ENCODE measurements around the gene RBP4.
"Not testable (repeated sequence)": the region's sequence is repeated elsewhere in the genome, so short reads cannot be mapped to it uniquely, and the experiment has no call there.

RBP4 gene

DNA sequence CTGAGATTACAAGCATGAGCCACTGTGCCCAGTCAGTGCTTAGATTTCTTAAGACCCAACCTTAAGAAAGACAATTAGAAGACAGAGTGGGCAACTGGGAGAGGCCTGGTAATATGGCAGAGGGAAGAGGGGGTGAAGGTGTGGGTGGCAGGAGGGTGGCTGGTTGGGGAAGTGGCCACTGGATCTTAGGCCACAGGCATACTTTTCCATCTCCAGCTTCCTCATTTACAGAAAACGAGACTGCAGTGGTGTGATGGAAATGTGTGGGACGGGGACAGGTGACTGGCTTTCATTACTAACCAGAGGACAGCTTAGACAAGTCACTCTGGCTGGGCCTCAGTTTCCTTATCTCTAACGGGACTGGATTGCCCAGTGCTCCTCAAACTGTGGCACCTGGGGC is 35.6 kb downstream of the RBP4 start:
- DNase-seq, result no peak

DNA sequence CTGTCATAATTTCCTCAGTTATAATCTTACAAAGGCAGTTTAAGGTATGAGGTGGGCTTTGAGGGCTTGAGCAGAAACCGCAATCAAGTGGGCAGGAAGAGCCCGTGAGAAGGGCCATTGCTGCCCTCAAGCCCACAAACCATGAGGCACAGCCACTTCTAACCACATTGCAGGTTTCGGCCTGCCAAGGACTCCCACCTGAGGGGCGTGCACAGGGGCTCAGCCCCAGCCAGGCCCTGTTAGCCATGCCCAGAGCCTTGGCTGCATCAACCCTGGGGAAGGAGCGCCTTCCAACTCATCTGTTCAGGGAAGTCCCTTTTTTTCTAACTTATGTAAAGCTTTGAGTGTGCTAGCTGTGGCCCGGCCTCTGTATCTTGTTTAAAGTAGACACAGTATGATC is 40.5 kb downstream of the RBP4 start:
- DNase-seq, result no peak

DNA sequence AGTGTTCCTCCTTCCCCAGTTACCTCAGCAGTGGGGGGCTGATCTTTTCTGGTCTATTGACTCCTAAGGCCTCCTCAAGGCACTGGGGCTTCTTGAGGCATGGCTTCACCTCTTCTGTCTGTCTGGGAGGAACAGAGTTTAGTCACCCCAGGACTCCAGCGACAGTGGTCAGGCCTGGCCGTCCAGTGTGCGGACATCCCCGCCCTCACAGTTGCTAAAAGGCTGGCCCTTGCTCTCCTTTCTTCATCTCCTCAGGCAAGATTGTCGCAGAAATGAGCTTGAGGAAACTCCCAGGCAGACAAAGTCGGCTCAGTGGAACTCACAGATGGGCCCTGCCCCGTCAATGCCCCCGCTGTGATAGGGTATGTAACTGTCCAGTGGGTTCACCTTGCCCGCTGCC is 41.5 kb downstream of the RBP4 start:
- DNase-seq, result no peak

DNA sequence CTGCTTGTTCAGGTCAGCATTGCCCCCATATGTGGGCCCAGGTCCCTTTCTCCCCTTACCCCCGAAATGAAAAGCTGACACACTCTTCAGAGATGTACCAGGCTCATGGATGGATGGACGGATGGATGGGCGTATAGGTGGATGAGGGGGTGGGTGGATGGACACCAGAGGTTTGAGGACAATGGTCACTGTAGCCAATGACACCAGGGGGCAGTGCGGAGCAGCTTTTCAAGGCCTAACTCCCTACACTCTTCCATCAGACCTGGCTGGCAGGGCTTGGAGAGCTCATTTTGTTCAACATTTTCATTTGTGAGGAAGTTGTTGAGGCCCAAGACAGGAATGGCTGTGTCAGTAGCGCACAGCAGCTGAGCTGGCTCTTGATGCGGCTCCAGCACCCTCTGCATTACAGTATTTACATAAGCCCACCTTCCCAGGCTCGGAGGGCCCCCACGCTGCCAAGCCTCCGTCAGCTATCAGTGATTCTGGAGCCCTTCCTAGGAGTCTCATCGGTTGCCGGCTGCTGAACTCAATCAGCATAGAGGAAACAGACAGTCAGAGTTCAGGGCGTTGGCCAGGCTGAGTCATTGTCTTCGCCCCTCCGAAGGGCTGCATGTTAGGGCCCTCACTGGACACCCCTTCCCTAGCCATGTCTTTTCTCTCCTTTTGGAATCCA is 46.1 kb downstream of the RBP4 start:
- peak; percentile 13 for DNase-seq

DNA sequence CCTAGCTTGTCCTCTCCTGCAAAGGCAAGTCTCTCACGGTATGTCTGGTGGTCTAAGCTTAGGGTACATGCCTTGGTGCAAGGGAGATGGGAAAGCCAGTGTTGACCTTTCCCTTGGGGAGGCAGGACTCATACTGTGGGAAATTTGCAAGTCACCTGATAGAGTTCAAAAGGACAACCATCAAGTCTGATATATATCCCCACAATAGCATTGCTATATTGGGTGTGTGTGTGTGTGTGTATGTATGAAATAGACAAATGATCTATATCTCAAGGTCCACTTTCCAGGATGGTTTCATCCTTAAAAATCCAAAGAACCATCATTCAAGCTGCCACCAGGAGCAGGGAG is 46.7 kb downstream of the RBP4 start:
- no peak for DNase-seq

DNA sequence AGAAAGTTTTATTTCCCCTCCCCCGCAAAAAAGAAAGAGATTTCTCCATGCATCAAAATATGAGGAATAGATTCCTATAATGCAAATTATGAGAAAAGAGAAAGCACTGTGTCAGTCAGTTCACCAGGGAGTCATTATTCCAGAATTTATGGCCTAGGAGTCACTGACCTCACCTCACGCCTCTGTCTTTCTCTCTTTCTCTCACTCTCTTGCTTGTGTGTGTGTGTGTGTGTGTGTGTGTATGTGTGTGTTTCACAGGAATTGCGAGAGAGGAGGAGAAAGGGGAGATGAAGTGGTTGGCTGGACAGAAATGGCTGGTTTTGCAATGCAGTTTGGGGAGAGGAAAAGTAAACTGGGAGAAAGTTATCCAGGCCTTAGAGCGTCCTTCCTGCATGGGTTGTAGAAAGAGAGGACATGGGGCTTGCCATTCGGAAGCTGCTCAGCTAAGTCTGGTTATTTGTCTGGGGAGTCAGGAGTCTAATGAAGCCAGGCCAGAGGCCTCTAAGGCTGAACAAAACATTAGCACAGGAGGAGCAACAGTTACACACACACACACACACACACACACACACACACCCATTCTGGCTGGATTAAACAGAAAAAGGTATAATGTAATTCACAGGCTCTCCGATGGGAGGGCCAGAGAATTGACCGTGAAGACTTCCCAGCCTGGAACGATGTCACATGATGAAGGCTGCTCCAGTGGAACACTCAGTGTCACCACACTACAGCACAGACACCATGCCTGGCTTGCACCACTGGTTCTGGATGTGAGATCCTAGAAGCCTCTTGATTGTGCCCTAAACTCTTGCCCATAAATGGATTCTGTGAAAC is 47.3 kb downstream of the RBP4 start:
- DNase-seq, result no peak

DNA sequence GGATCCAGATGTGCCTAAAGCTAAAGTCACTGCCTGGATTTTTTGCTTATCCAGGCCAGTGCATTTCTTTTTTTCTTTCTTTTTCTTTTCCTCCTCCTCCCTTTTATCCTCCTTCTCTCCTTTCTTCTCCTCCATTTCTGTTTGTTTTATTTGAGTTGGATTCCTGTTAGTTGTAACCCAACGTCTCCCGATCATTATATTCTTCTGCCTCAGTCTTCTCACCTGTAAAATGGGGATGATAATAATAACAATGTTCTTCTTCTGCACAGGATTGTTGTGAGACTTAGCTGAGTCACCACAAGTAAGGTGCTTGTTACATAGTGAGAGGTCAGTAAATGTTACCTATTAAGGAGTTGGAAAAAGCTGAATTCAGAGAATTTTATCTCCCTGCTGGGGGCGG is 48.3 kb downstream of the RBP4 start:
- DNase-seq, result no peak

DNA sequence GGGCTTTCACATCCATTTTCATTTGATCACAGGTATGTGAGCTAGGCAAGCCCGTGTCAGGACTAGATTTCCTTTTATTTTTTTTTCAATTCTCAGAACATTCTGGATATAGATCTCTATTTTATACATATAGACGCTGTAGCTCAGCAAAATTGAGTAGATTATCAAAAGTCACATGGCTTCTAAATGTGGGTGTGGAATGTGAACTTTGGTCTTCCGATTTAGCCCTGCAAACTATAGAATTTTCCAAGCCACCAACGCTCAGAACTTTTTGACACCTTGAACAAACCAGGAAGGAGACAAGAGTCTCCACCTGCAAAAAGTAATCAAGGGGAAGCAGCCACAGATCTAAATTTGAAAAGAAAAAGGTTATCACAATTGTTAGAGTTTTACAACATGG is 50.4 kb downstream of the RBP4 start:
- DNase-seq, result no peak

DNA sequence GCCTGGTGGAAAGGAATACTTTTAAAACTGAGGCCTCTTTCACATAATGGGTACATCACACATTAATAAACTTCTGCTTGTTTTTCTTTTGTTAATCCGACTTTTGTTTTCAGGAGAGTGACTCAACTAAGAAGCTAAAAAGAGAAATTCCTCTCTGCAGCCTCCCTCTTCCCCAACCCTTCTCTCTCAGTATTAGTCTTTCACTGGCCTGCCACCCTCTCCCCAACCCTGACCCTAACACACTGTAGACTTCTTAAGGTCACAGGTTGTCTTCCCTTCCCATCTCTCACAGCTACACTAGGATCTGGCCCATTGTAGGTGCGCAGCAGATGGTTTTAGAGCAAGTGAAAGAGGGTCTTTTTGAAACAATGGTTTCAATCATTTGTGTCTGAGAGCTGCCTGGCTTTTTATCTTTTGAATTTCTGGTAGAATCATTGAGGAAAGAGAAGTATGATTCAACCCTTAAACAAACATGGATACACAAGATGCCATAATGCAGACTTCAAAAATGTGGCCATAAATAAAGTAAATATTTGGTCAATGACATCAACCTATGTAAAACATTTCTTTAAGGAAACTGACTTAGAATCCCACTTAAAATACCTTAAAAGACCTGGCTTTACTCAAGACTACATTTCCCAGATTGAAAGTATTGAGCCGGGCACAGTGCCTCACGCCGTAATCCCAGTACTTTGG is 52.5 kb downstream of the RBP4 start:
- DNase-seq, result no peak

DNA sequence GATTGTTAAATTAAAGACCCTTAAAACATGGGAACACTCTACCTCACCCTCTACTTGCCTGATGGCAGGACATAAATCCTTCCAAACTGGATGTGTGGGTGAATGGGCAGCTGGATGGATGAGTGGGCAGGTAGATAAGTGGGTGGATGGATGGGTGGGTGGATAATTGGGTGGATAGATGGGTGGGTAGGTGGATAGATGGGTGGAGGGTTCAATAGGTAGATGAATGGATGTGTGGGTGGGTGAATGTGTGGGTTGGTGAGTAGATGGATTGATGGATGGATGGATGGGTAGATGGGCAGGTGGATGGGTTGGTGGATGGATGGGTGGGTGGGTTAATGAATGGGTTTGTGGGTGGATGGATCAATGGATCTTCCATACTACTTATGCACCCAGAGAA is 53.5 kb downstream of the RBP4 start:
- no peak for DNase-seq

DNA sequence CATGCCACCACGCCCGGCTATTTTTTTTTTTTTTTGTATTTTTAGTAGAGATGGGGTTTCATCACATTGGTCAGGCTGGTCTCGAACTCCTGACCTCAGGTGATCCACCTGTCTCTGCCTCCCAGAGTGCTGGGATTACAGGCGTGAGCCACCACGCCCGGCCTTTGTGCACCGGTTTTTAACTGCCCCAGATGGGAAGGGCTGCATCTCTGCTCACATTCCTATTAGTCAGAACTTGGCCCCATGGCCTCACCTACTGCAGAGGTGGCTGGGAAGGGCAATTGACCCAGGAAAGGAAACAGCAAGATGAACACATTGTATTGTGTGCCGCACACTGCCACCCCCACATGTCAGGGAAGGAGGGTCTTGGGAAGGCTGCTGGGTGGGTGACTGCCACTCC is 54.0 kb downstream of the RBP4 start:
- DNase-seq, result not testable (repeated sequence)

DNA sequence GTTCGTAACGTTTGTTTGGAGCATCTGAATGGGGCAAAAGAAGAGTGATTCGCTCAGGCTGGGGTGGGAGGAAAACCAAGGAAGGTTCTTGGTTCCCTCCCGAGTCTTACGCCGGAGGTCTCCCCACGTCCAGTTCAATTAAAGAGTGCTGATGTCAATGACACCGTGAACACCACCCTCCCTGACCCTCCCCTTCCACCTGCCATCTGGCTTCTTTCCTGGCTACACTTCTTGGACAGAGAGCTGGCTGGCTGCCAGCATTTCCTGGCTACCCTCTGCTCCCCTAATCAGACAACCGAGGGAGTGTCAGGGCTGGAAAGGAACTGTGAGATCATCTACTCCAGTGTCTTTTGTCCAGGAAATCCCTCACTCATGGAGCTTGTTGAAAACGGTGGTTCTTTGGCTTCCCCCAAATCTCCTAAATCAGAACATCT is 58.7 kb downstream of the RBP4 start:
- DNase-seq, result no peak
